Bronchial epithelial cell (primary cell): Measurements from ENCODE around the gene JARID2. TPM values are rescaled to one million over a fixed set of nuclear protein-coding genes. Genes with fewer than 3 reads are reported as not detected.

ENCODE experiments used
- DNase-seq: peaks from one replicate; pipeline ENCODE4 v3.0.0-alpha.2; 2010; ENCODE audit warnings: low read depth
- FAIRE-seq: peaks from 2 replicates; lab custom pipeline; 2011; peaks lifted over from hg19 to GRCh38; lab: Jason Lieb, UNC
- H3K27me3 ChIP-seq: 2 replicates; pipeline ENCODE4 v1.5.1; 2011; ENCODE audit warnings: low read length; ENCODE audit not compliant: control insufficient read depth, insufficient read depth
- H3K36me3 ChIP-seq: 2 replicates; pipeline ENCODE4 v1.5.1; 2011; ENCODE audit warnings: low read length; ENCODE audit not compliant: control insufficient read depth, insufficient read depth
- H3K4me3 ChIP-seq: 2 replicates; pipeline ENCODE4 v1.5.1; 2011; ENCODE audit warnings: mild to moderate bottlenecking, low read depth, low read length, control low read depth
- total RNA-seq: library from RNA; depleted of rRNA; stranded (reverse); fragments of >200 nt; gene quantifications from 2 replicates; pipeline ENCODE4 v1.2.1, GENCODE V29; 2014
- TF ChIP-seq, protein P1 (sequence below): IDR thresholded peaks from 2 replicates; pipeline ENCODE4 v1.5.1; 2011; ENCODE audit warnings: mild to moderate bottlenecking, moderate library complexity, low read length, control low read depth, inconsistent platforms; ENCODE audit not compliant: insufficient read depth, severe bottlenecking

The JARID2 gene
- total RNA-seq, 1 donor from 2014 or later = 29.2 TPM

DNA sequence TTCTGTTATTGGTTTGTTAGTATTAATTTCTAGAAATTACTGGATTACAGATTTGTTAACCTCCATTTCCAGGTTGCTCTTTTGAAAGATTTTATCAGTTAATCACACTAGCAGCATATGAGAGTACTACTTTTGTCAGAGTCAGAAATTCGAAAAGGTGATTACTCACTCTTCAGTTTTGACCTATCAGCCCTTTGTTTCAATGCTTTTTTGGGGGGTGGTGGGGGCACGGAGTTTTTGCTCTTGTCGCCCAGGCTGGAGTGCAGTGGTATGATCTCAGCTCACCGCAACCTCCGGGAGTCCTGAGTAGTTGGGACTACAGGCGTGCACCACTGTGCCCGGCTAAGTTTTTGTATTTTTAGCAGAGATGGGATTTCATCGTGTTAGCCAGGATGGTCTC lies 149.2 kb downstream of the JARID2 start:
- no peak for DNase-seq
- no peak for FAIRE-seq
- Histone ChIP-seq H3K36me3 (no peaks in the 10 kb centered on the region), H3K27me3 (no peaks in the 10 kb centered on the region), H3K4me3 (no peak overlapping the region)
- TF ChIP-seq, protein P1, sequence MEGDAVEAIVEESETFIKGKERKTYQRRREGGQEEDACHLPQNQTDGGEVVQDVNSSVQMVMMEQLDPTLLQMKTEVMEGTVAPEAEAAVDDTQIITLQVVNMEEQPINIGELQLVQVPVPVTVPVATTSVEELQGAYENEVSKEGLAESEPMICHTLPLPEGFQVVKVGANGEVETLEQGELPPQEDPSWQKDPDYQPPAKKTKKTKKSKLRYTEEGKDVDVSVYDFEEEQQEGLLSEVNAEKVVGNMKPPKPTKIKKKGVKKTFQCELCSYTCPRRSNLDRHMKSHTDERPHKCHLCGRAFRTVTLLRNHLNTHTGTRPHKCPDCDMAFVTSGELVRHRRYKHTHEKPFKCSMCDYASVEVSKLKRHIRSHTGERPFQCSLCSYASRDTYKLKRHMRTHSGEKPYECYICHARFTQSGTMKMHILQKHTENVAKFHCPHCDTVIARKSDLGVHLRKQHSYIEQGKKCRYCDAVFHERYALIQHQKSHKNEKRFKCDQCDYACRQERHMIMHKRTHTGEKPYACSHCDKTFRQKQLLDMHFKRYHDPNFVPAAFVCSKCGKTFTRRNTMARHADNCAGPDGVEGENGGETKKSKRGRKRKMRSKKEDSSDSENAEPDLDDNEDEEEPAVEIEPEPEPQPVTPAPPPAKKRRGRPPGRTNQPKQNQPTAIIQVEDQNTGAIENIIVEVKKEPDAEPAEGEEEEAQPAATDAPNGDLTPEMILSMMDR = no peak

DNA sequence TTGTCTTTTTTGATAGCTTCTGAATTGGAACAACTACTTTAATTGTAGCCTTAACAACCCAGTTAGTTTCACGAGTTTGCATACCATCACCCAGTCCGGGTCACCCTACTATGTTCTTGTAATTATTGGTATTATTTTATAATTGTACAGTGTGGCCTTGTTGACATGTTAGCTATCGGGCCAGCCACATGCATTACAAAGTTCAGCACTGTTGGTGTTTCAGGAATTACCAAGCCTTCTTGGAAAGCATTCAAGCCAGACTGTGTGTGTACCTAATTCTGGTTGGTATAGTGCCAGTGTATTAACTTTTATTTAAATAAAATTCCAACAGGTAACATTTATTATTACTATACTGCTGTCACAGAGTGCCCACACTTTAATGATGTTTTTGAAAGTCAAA lies 150.9 kb downstream of the JARID2 start:
- Histone ChIP-seq H3K36me3 (no peaks in the 10 kb centered on the region), H3K27me3 (no peaks in the 10 kb centered on the region), H3K4me3 (no peak overlapping the region)
- FAIRE-seq (no peak), DNase-seq (no peak)
- TF ChIP-seq, protein P1 = no peak

DNA sequence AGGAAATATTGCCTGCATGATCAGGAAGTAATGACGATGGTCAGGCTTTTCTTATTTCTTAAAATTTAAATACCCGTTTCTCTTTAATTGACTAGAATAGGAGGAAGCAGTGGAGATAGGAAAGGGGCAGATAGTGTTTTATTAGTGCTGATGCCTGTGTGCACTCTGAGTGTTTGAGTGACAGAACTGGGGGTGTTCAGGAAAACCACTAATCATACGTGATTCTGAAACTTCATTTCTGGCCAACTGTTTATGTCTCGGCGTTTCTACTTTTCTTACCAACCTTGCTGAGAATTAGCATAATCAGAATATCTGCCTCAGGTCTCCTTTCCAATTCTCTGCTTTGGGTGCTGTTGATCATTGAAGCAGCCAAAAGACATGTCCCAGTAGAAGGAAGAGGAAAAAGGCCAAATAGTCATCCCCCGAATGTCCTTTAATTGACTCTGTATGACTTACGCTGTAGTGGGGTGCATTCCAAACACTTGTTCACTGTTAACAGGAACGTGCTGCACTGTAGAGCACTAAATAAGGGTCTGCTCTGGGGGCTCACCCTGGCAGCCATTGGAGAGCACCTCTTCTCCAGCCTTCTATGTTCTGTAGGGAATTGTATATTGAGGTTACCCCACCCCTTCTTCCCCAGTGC lies 152.9 kb downstream of the JARID2 start:
- no peaks in the 10 kb centered on the region for H3K27me3 ChIP-seq
- DNase-seq = no peak
- FAIRE-seq = no peak
- TF ChIP-seq, protein P1 = no peak
- H3K4me3 ChIP-seq = no peak overlapping the region
- no peaks in the 10 kb centered on the region for H3K36me3 ChIP-seq

DNA sequence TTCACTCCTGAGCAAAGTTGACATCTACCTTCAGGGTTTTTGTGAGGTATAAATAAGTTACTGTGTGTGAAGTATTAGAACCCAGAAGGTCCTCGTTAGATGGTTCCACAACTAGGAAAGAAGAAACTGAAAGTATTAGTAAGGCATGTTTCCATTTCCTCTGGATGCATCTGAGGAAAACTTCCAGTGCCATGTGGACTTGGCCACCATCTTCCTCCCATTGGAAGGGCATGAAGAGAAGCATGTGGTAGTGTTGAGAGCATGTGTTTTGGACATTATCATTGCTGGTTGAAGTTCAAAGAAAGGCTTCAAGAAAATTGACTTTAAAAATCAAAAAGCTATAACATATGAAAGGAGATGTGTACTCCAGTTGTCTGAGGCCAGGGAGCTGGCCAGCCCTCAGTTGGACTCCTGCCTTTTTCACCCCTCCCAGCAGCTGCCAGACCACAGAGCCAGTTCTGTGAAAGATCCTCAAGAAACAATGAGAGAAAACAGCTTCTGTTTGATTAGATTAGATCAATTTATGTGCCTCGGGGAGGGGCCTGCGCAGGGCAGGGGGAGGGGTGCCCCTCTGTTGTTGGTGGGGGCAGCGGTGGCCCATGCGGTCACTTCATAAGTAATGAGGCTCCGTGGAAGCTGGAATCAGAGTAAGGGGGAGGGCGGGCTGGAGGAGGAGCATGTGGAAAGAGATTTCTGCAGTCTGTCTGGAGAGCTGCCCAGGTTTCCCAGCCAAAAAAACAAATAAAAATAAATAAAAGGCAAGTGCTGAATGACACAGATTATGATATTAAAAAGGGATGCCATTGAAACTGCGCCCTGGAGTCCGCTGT lies 154.0 kb downstream of the JARID2 start:
- Histone ChIP-seq H3K27me3 (no peaks in the 10 kb centered on the region), H3K4me3 (no peak overlapping the region), H3K36me3 (no peaks in the 10 kb centered on the region)
- DNase-seq = no peak
- FAIRE-seq = no peak
- TF ChIP-seq, protein P1 = no peak

DNA sequence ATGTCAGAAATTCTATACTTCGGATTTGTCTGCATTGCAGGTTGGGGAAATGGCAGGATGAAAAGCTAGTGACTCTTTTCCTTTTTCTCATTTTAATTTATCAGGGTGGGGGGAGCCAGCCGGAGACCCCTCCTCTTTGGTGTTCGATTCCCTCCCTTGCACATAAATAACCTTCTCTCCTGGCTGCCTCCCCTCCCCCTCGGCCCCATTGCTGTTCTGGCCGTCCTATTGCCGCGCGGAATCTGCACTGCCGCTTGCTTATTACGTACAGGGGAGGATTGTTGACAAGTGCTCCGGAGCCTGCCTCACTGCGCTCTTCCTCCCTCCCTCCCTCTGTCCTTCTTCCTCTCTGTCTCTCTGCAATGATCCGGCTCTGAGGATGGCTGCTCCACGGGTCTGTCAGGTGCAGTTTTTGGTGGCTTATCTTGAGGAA lies 154.7 kb downstream of the JARID2 start:
- DNase-seq (no peak), FAIRE-seq (no peak)
- TF ChIP-seq, protein P1 = no peak
- H3K4me3 ChIP-seq = no peak overlapping the region
- no peaks in the 10 kb centered on the region for H3K36me3 ChIP-seq
- no peaks in the 10 kb centered on the region for H3K27me3 ChIP-seq
